Dermis blood vessel endothelial cell (primary cell): ENCODE measurements around the gene NADSYN1. TPM values are rescaled to one million over a fixed set of nuclear protein-coding genes. Genes with fewer than 3 reads are reported as not detected.

ENCODE experiments used
- DNase-seq: peaks from one replicate; pipeline ENCODE4 v3.0.0; 2010
- total RNA-seq: library from RNA; depleted of rRNA; stranded (reverse); fragments of >200 nt; gene quantifications from 2 replicates; pipeline ENCODE4 v1.2.3, GENCODE V29; 2014

Gene NADSYN1
- total RNA-seq, 1 donor from 2014 or later, result 128 TPM

DNA sequence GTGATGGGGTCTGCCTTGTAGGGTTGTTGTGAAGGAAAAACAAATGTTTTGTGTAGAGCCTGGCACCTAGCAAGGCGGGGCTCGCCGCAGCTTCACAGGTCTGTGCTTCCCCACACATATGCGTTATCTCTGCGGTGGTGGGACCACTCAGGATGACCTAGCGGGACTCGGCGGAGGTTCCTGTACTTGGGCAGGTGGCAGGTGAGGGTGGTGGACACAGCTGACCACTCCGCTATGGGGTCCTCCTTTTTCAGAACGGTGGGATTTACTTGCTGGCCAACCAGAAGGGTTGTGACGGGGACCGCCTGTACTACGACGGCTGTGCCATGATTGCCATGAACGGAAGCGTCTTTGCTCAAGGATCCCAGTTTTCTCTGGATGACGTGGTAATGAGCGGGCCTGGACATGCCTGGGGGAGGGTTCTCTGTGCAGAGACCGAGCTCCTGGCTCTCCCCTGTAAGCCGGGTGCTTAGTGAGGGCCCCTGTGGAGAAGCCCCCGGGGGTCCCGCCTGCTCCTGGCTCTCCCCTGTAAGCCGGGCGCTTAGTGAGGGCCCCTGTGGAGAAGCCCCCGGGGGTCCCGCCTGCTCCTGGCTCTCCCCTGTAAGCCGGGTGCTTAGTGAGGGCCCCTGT, 21.3 kb downstream of the NADSYN1 start:
- DNase-seq, result no peak

DNA sequence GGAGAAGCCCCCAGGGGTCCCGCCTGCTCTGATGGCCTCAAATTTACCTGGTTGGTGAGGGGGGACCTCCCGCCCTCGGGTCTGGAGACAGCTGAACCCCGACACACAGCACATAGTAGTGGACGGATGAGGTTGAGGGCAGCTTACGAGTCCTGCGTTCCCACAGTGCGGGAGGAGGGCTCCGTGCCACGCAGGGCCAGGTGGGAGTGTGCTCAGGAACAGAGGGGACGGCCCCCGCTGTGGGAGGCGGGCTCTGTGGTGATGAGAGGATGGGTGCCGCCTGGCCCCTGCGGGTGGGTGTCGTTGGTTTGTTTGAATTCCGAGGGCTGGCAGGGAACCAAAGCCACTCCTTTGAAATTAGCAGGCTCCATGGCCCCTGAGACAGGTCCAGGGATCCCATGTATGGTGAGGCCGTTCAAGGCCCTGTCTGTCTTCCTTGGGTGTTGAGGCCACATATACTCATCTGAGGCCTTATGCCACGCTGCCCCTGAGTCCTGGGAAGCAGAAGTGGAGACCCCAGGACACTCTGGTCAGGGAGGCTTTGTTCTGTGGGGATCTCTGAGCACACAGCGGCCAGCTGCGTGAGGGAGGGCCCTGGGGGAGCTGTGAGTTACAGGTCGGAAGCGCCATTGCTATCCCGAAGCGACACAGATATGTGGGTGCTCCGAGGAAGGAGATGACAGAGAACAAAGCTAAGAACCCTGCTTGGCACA, 21.9 kb downstream of the NADSYN1 start:
- no peak for DNase-seq

DNA sequence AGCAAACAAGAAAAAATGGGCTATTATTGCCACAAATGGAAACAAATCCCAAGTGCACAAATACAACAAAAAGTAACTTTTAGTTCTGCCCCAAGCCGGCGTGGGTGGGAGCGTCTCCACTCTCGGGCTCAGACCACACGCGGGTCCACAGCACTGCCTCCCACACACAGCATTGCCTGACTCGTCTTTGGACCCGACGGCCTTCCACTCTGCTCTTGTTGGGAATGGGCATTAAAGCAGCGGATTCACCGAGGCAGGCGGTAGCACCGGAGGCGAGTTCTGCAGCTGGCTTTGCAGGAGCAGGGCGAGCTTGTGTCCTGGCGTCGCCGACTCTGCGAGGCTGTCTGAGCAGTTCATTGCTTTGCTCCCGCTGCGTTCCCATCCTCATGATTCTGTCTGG, 23.0 kb downstream of the NADSYN1 start:
- no peak for DNase-seq

DNA sequence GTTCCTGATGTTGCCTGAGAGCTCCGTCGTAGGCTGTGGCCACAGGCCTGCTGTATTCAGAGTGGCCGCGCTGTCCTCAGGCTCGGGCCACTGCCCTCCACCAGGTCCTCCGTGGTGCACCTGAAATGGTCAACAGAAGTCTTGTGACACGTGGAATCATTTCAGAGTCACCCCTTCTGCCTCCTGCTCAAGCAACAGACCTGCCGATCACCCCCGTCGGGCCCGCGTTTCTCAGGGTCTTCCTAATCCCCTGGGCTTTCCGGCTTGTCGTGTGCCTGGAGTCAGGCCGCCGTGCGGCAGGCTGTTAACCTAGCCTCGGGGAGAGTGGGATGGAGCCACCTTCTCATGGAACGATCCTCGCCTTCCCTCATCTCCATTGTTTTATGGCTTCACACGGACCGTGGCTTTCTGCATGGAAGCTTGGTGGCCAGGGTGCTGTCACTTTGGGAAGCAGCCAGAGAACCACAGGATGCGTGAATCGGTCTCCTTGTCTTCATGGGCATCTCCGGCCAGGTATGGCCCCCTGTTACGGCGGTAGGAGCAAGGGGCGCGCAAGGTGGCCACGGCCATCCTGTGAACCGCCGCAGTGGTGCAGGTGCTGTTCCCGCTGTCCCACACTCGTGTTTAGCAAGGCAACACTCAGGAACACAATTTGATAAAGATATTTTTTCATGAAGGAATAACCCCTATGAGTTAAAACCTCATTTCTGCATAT, 24.1 kb downstream of the NADSYN1 start:
- DNase-seq, result no peak

DNA sequence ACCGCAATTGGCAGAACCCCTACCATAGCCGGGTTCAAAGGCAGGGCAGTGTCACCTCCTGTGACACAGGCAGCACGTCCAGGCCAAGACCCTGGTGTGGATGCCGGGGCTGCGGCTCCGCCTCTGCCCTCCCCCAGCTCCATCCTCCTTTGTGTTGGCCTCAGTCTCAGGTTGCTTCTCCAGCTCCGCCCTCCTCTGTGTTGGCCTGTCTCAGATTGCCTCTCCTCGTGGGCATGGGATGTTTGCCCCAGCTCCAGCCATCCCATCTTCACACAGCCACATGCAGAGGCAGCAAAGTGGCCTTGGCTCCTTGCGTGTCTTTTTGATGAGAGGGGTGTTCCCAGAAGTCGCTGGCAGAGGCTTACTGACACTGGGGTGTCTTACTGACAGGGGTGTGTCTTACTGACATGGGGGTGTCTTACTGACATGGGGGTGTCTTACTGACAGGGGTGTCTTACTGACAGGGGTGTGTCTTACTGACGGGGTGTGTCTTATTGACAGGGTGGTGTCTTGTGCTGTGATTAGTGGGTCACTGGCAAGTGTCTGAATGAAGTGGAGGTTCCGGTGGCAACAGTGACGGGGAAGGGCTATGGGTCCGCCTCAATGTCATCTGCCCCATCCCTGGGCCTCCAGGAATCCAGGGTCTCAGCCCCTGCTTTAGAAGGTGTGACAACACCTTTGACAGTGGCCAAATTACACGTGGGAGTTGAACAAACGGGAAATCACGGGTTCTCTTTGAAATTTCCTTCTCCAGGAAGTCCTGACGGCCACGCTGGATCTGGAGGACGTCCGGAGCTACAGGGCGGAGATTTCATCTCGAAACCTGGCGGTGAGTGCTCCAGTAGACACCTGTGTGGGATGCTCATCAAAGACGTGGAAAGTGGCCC, 24.9 kb downstream of the NADSYN1 start:
- peak; percentile 23 for DNase-seq

DNA sequence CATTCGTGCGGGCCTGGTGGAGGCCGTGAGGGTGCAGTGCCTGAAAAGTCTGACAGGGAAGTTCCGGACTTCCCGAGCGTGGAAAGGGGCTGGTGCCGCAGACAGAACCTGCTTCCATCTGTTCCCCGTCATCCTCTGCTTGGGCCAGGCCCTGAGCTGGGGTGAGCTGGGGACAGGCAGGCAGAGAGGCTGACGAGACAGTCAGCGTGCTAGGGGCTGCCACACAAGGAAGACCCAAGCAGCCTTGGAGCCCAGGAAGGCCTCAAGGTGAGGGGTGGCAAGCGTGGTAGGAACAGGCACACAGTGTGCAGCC, 25.5 kb downstream of the NADSYN1 start:
- DNase-seq, result no peak

DNA sequence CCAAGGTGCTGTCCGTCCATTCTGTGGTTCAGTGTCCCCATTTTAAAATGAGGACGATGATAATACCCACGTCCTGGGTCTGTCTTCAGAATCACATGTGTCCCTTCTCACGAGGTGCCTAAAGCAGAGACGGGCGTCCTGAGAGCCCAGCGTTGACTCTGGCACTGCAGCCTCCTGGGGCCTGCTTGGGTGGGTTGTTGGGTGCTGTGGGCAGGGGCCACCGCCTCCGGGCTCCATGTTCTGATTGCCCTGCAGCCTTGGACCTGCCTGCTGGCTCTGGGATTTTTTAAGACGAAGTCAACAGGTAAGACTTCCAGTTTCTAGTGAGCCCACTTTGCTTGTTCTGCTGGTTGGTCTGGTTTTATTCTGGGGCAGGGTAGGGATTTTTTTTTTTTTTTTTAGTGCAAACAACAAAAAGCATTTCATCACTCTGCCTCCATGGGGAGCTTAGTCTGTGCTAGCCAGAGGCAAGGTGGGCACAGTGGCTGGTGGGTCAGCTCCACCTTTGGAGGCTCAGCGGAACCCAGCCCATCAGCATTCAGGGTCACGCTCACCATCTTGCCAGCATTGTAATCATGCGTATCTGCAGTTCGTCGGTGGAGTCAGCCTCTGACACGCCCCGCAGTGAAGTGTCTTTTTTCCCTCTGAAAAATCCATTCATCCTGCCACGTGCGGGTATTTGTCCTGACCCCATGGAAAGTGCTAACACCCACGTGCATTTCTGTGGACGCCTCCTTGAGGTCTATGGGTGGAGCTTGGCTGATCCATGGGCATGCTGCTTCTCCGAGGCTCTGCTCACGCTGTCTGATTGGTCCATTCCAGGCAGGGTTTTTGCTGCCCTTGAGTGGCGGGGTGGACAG, 28.3 kb downstream of the NADSYN1 start:
- no peak for DNase-seq

DNA sequence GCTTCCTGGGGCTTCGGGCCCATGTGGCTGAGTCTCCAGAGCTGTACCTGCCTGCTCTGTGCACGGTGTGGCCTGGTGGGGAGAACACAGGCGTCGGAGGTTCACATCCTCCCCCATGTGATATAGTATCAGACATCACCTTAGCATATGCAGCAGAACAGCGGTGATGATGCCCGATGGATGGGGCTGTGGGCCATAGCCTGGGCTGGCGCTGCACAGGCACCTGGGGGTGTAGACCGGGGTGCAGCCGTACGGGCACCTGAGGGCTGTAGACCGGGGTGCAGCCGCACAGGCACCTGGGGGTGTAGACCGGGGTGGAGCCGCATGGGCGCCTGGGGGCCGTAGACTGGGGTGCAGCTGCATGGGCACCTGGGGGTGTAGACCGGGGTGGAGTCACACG, 29.2 kb downstream of the NADSYN1 start:
- no peak for DNase-seq

DNA sequence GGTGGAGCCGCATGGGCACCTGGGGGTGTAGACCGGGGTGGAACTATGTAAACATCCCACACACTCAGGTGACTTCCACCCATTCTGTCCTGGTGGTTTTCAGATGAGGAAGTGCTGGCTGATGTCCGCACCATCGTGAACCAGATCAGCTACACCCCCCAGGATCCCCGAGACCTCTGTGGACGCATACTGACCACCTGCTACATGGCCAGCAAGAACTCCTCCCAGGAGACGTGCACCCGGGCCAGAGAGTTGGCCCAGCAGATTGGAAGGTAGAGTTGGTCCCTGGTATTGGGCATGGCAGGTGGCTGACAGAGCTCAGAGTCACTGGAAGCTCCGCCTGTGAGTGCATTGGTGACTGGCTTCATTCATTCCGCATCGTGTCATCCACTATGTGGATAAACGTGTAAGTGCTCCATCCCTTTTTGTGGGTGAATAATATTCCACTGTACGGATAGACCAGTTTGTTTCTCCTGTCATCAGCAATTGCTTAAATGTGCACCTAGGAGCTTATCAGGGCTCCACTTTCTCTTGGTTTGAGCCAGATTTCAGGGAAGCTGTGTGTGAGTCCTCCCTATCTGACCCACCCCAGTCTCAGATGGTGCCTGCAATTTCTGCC, 29.9 kb downstream of the NADSYN1 start:
- no peak for DNase-seq

DNA sequence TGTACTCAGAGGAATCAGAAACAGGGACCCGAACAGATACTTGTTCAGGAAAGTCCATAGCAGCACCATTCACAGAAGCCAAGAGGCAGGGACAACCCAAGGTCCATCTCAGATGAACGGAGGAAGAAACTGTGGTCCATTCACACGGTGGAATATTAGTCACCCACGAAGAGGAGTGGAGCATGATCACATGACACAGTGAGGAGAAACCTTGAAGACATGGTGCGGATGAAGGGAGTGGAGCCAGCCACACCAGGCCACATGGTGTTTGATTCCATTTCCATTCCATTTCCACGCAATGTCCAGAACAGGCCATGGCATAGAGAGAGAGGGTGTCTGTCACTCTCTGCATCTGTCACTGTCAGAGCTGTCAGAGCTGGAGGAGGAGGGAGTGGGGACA, 30.7 kb downstream of the NADSYN1 start:
- DNase-seq, result no peak

DNA sequence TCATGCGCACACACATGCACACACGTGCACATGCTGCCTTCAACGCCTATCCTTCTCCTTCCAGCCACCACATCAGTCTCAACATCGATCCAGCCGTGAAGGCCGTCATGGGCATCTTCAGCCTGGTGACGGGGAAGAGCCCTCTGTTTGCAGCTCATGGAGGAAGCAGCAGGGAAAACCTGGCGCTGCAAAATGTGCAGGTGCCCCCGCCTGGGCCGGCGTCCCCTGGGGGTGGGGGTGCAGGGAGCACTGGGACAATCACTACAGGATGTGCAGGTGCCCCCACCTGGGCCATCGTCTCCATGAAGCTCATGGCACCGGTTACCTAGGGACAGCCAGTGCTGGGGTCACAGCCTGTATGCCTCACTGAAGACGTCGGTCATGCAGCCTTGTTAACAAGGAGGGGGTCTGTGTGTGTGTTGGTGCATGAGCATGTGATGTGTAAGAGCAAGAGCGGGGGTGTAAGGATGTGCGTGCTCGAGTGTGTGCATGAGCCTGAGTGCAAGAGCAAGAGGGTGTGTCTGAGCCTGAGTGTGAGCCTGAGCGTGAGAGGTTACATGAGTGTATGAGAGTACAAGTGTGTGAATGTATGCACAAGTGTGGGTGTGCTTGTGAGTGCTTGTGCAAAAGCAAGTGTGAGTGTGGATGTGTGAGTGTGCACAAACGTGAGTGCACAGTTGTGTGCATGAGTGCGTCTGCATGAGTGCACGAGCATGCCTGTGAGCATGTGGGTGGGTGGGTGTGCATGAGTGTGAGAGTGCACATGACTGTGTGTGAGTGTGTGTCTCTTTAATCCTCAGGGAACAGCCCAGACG, 31.5 kb downstream of the NADSYN1 start:
- DNase-seq, result no peak

DNA sequence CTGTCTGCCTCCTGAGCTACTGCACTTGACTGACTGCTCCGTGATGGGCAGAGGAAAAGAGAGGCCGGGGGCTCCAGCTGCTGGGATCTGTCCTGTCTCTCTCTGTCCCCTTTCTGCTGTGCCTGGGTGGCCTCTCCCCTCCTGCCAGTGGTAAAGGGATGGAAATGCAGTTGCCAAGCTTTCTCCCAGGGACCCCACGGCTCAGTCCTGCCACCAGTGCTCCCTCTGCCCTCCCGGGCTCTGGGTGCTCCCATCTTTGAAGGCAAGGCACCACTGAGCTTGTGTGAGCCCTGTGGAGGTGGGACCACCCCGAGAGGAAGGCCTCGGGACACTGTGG, 32.0 kb downstream of the NADSYN1 start:
- DNase-seq, result no peak

DNA sequence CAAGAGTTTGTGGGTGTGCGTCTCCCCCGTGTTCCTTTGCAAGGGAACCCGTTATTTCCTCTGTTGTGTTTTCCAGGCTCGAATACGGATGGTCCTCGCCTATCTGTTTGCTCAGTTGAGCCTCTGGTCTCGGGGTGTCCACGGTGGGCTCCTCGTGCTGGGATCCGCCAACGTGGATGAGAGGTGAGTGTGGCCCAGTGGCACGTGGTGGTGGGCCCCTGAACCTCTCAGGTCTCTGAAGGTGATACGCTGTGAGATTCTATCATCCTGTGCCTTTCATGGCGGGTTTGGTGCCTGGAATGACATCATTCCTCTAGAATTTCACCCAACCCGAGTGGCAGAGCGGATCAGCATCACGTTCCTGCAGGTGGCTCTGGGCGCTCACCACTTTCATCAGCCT, 32.5 kb downstream of the NADSYN1 start:
- no peak for DNase-seq

DNA sequence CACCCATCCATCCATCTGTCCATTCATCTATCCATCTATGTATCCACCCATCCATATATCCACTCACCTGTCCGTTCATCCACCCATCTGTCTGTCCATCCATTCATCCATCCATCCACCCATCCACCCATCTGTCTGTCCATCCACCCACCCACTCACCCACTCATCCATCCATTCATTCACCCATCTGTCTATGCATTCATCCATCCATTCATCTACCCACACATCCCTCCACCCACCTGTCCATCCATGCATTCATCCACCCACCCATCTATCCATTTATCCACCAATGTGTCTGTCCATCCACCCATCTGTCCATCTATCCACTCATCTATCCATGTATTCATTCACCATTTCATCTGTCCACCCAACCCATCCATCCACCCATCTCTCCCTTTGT, 33.3 kb downstream of the NADSYN1 start:
- no peak for DNase-seq

DNA sequence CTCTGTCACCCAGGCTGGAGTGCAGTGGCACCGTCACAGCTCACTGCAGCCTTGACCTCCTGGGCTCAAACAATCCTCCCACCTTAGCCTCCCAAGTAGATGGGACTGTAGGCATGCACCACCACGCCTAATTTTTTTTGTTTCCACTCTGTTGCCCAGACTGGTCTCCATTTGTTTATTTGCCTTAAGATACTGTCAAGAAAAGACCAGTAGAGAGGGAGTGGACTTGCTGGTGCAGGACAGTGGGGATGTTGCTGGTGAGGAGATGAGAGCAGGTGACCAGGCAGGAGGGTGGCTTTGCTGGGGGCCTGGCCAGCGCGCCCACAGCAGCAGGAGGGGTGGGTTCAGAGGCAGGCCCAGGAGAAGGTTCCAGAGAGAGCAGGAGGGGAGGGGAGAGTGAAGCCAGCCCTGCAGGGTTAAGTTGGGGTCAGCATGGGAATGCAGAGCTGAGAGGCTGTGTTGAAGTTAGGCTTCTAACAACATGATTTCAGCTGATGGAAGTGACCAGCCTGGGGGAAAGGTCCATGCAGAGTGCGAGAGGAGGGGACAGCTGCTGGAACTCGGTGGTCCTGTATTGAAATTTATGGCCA, 35.8 kb downstream of the NADSYN1 start:
- DNase-seq, result no peak

DNA sequence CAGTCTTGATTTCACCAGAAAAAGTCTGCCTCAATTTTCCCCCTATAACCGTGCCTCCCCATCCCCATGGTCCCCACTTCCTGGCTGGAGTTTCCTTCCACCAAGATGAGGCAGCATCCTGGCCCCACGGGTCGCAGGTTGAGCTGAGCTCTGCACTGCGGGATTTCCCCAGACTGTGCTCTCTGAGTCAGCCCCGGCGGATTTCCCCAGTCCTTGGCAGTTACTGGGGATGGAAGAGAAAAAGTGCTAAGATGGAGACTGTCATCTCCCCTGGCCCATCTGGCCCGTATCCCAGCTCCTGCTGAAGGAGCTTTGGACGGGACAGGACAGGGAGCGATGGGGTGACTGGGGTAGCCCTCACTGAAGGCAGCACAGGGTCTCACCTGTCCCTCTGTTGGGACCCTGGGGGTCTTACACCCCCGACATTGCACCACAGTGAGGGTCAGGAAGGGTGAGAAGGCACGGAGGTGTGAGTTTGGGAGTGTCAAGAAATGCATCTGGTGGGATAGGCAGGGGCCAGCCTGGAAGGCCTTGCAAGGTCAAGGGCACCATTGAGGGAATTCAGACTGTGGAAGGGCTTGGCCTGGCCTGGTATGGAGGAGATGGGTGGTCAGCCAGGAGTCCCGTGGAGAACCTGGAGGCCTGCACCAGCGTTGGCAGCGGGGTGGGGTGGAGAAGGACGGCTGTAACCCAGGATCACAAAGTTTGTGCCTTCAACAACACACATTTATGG, 36.5 kb downstream of the NADSYN1 start:
- peak; percentile 91 for DNase-seq

DNA sequence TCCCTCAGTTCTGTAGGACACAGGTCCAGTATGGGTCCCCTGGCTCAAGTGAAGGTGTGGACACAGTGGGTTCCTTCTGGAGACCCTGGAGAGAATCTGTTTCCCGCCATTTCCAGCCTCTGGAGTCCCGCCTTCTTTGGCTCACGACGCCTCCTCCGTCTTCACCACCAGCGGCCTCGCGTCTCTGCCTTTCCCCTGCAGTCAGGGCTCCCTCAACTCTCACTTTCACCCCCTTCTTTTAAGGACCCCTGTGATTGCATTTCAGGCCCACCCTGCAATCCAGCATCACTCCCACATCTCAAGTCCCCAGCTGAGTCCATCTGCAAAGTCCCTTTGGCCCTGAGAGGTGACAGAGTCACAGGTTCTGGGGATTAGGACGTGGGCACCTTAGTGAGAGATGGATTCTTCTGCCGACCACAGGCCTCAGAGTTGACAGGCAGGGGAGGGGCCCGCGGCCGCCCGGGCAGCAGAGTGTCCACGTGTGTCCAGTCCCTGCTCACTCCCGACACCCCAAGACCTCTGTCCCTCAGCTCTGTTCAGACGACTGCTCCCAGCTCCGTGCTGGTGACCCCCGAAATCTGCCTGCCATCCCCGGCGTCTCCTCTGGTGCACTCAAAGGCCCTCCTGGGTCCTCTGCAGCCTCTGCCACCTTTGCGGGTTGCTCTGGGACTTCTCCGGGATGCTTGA, 37.2 kb downstream of the NADSYN1 start:
- DNase-seq, result no peak

DNA sequence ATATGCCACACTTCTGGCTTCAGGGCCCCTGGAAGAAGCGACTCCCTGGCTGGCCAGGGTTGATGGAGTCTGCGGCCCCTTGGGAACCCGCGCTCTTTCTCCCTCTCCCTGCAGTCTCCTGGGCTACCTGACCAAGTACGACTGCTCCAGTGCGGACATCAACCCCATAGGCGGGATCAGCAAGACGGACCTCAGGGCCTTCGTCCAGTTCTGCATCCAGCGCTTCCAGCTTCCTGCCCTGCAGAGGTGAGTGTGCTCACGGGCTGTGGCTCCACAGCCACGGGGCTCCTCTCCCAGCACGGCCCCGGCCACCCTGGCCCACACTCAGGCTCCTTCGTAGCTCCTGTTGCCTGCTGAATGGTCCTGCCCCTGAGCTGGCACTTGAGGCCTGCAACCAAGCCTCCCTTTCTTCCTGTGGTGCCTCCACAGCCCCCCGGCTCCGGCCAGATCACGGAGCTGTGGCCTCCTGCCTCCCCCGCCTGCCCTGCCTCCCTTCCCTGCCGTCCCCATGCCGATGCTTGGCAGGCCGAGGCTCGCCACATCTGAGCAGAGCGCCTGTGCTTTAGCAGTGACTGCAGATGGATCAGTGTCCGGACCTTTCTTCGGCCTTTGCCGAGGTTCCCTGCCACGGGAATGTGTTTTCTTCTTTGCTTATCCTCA, 37.9 kb downstream of the NADSYN1 start:
- no peak for DNase-seq

DNA sequence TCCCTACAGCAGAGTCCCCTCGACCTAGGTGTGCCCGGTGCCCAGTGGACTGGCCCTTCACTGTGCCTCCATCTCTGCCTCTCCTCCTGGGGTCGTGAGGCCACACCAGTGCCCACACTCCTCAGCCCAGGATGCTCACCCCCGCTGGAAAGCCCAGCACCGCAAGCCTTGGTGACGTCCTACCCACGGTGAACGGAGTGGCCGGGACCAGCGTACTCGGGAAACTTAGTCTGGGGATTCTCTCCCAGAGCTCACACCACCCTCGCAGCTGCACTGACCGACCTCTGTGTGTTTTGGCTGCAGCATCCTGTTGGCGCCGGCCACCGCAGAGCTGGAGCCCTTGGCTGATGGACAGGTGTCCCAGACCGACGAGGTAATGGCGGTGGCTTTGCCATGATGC, 38.5 kb downstream of the NADSYN1 start:
- no peak for DNase-seq
